ENCODE measurements around the gene PDE7B.

The PDE7B gene

DNA sequence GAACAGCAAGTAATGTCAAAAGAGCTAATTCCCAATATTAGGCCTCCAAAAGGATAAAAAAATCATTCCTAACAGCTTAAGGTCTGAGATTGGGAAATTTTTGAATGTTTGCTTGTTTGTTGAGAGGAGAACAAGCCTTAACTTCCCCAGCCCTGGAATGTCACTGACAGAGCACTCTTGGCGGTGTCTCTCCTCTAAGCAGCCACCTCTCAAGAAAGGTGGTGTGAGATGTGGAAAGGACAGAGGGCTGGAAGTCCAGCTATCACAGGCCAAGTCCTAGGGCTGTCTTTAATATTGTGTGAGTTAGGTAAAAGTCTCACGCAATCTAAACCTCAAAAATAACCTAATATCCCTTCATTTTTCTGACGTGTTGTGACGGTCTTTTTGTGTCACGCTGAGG, 297.0 kb downstream of the PDE7B start:
- Histone ChIP-seq H3K4me3 (IDR thresholded peaks at IDR 0.05; ENCODE audit: insufficient read depth, low read depth, low read length) (no peak overlapping the region), H3K27ac (no peak overlapping the region), H3K36me3 (ENCODE audit: insufficient read depth) (no peaks in the 10 kb centered on the region), H3K4me2 (no peak overlapping the region), H3K27me3 (ENCODE audit: insufficient read depth, low read depth) (no peaks in the 10 kb centered on the region), H3K79me2 (ENCODE audit: insufficient read depth, low read depth) (no peaks in the 10 kb centered on the region), H4K20me1 (ENCODE audit: insufficient read depth) (no peaks in the 10 kb centered on the region), H2AFZ (ENCODE audit: low read depth) (no peak overlapping the region), H3K4me1 (ENCODE audit: low read depth, poor library complexity, severe bottlenecking) (no peaks in the 10 kb centered on the region), H3K9ac (no peak overlapping the region)
- TF ChIP-seq, protein P1, sequence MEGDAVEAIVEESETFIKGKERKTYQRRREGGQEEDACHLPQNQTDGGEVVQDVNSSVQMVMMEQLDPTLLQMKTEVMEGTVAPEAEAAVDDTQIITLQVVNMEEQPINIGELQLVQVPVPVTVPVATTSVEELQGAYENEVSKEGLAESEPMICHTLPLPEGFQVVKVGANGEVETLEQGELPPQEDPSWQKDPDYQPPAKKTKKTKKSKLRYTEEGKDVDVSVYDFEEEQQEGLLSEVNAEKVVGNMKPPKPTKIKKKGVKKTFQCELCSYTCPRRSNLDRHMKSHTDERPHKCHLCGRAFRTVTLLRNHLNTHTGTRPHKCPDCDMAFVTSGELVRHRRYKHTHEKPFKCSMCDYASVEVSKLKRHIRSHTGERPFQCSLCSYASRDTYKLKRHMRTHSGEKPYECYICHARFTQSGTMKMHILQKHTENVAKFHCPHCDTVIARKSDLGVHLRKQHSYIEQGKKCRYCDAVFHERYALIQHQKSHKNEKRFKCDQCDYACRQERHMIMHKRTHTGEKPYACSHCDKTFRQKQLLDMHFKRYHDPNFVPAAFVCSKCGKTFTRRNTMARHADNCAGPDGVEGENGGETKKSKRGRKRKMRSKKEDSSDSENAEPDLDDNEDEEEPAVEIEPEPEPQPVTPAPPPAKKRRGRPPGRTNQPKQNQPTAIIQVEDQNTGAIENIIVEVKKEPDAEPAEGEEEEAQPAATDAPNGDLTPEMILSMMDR (conservative IDR thresholded peaks at IDR 0.05; ENCODE audit: low read depth, low read length): no peak

DNA sequence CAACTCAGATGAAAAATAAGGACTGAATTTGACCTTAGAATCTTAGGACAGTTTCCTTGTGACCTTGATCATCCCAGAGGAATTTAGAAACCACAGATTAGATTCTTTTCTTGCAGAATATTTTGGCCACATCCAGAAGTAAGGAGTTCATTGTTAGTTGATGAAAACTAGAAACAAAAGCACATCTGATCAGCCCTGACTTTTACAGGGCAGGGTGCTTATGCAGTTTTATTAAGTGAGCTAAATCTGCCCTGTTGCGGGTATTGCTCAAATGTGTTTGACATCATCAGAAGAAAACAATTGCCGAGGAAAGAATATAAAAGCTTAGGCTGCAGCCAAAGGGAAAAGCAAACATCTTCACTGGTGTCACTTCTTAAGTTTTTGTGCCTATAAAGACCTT, 297.8 kb downstream of the PDE7B start:
- H3K79me2 ChIP-seq (ENCODE audit: insufficient read depth, low read depth): no peaks in the 10 kb centered on the region
- no peak overlapping the region for H3K4me3 ChIP-seq (IDR thresholded peaks at IDR 0.05; ENCODE audit: insufficient read depth, low read depth, low read length)
- no peak overlapping the region for H3K27ac ChIP-seq
- no peak overlapping the region for H2AFZ ChIP-seq (ENCODE audit: low read depth)
- TF ChIP-seq, protein P1 (conservative IDR thresholded peaks at IDR 0.05; ENCODE audit: low read depth, low read length): no peak
- H4K20me1 ChIP-seq (ENCODE audit: insufficient read depth): no peaks in the 10 kb centered on the region
- no peak overlapping the region for H3K4me2 ChIP-seq
- no peaks in the 10 kb centered on the region for H3K36me3 ChIP-seq (ENCODE audit: insufficient read depth)
- H3K9ac ChIP-seq: no peak overlapping the region
- H3K27me3 ChIP-seq (ENCODE audit: insufficient read depth, low read depth): no peaks in the 10 kb centered on the region
- no peaks in the 10 kb centered on the region for H3K4me1 ChIP-seq (ENCODE audit: low read depth, poor library complexity, severe bottlenecking)

DNA sequence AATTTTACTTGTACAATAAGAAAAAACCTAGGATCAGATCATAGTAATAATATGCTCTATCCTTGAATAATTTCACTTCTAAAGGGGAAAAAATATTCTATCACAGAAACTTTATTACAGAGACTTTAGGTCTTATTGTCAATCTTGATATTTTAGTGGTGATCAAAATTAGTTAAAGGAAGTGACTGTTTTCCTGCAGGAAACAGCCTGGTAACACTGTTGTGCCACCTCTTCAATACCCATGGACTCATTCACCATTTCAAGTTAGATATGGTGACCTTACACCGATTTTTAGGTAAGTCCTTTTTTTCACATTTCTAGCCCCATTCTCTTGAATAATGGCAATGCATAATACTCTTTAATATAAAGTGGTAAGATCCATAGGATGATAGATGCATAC, 299.5 kb downstream of the PDE7B start:
- Histone ChIP-seq H3K27me3 (ENCODE audit: insufficient read depth, low read depth) (no peaks in the 10 kb centered on the region), H3K36me3 (ENCODE audit: insufficient read depth) (no peaks in the 10 kb centered on the region), H3K9ac (no peak overlapping the region), H3K79me2 (ENCODE audit: insufficient read depth, low read depth) (no peaks in the 10 kb centered on the region), H3K4me3 (IDR thresholded peaks at IDR 0.05; ENCODE audit: insufficient read depth, low read depth, low read length) (no peak overlapping the region), H2AFZ (ENCODE audit: low read depth) (no peak overlapping the region), H3K27ac (no peak overlapping the region), H3K4me2 (no peak overlapping the region), H3K4me1 (ENCODE audit: low read depth, poor library complexity, severe bottlenecking) (no peaks in the 10 kb centered on the region), H4K20me1 (ENCODE audit: insufficient read depth) (no peaks in the 10 kb centered on the region)
- TF ChIP-seq, protein P1 (conservative IDR thresholded peaks at IDR 0.05; ENCODE audit: low read depth, low read length): no peak

DNA sequence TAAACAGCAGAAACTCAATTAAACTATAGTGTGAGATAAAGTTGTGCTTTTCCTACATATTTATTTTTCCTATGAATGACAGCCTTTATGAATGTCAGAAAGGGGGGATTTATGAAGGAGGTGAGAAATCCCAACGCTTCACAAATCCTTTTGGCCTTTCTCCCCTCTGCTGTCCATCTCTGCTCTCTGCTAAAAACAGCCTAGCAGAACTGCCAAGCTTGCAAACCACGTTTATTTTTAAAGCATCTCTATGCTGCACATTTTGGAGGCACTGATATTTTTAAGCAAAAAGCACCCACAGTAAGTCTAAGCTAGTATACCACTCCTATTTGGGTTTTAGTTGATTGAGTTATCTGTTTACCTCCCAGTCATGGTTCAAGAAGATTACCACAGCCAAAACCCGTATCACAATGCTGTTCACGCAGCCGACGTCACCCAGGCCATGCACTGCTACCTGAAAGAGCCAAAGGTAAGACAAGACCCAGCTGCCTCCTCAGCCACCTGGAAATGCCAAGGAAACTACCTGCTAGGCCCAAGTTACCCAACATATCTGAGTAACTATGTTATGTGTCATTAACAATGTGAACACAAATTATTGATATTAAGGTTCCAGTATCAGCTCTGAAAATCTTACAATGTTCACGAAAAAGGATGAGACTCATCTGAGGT, 302.3 kb downstream of the PDE7B start:
- H3K27me3 ChIP-seq (ENCODE audit: insufficient read depth, low read depth): no peaks in the 10 kb centered on the region
- H4K20me1 ChIP-seq (ENCODE audit: insufficient read depth): no peaks in the 10 kb centered on the region
- no peak overlapping the region for H3K9ac ChIP-seq
- TF ChIP-seq, protein P1 (conservative IDR thresholded peaks at IDR 0.05; ENCODE audit: low read depth, low read length): no peak
- no peaks in the 10 kb centered on the region for H3K79me2 ChIP-seq (ENCODE audit: insufficient read depth, low read depth)
- H3K36me3 ChIP-seq (ENCODE audit: insufficient read depth): no peaks in the 10 kb centered on the region
- no peaks in the 10 kb centered on the region for H3K4me1 ChIP-seq (ENCODE audit: low read depth, poor library complexity, severe bottlenecking)
- H3K27ac ChIP-seq: no peak overlapping the region
- no peak overlapping the region for H3K4me2 ChIP-seq
- no peak overlapping the region for H2AFZ ChIP-seq (ENCODE audit: low read depth)
- H3K4me3 ChIP-seq (IDR thresholded peaks at IDR 0.05; ENCODE audit: insufficient read depth, low read depth, low read length): no peak overlapping the region
